Smooth muscle cell (in vitro differentiated cells): ENCODE data around the gene CTU1. TPM values are rescaled to one million over a fixed set of nuclear protein-coding genes. Genes with fewer than 3 reads are reported as not detected.

Experiments
- DNase-seq: peaks from one replicate; lab custom pipeline; 2025; ENCODE audit not compliant: unreplicated experiment; lab: John Stamatoyannopoulos, UW
- H2AFZ ChIP-seq: fragments of 200-600 bp; sonication (generic); 2 replicates; pipeline ENCODE4 v1.6.0; 2016; ENCODE audit warnings: antibody characterized with exemption, low read depth, mild to moderate bottlenecking
- H3F3A ChIP-seq: fragments of 200-600 bp; sonication (generic); 2 replicates; pipeline ENCODE4 v1.6.0; 2017; ENCODE audit warnings: antibody characterized with exemption, low read depth
- H3K27ac ChIP-seq: fragments of 200-600 bp; sonication (generic); 2 replicates; pipeline ENCODE4 v1.5.1; 2016; ENCODE audit warnings: low read depth, mild to moderate bottlenecking
- H3K27me3 ChIP-seq: fragments of 200-600 bp; sonication (generic); 2 replicates; pipeline ENCODE4 v1.6.1; 2016; ENCODE audit warnings: low read depth, mild to moderate bottlenecking
- H3K36me3 ChIP-seq: fragments of 200-600 bp; sonication (generic); 2 replicates; pipeline ENCODE4 v1.5.1; 2016; ENCODE audit warnings: low read depth
- H3K4me1 ChIP-seq: fragments of 200-600 bp; sonication (generic); 2 replicates; pipeline ENCODE4 v1.5.1; 2016; ENCODE audit warnings: low read depth
- H3K4me2 ChIP-seq: fragments of 200-600 bp; sonication (generic); 2 replicates; pipeline ENCODE4 v1.6.0; 2016; ENCODE audit warnings: mild to moderate bottlenecking
- H3K4me3 ChIP-seq: fragments of 200-600 bp; sonication (generic); 2 replicates; pipeline ENCODE4 v1.5.1; 2016; ENCODE audit warnings: mild to moderate bottlenecking
- H3K79me2 ChIP-seq: fragments of 200-600 bp; sonication (generic); 2 replicates; pipeline ENCODE4 v1.6.0; 2016; ENCODE audit warnings: low read depth, mild to moderate bottlenecking
- H3K9ac ChIP-seq: fragments of 200-600 bp; sonication (generic); 2 replicates; pipeline ENCODE4 v1.6.0; 2016; ENCODE audit warnings: low read depth
- H3K9me3 ChIP-seq: fragments of 200-600 bp; sonication (generic); replicated peaks from 2 replicates; pipeline ENCODE4 v1.5.1; 2016; ENCODE audit warnings: low read depth
- H4K20me1 ChIP-seq: fragments of 200-600 bp; sonication (generic); 2 replicates; pipeline ENCODE4 v1.6.0; 2016; ENCODE audit warnings: low read depth
- CTCF ChIP-seq: fragments of 200-600 bp; sonication (generic); IDR thresholded peaks from 2 replicates; pipeline ENCODE4 v1.5.1; 2017; ENCODE audit warnings: borderline replicate concordance, mild to moderate bottlenecking, antibody characterized with exemption; ENCODE audit not compliant: insufficient read depth, poor library complexity, severe bottlenecking
- WGBS: methylation state at CpG from one replicate; pipeline ENCODE4 v1.1.7; 2016; ENCODE audit warnings: low lambda C conversion rate; 5-methylcytosine and 5-hydroxymethylcytosine counted together
- polyA plus RNA-seq: library from polyadenylated mRNA; unstranded; fragments of >200 nt; fragmentation: Nextera tagmentation; extraction: Ambion mirVana; gene quantifications from 2 replicates; pipeline ENCODE4 v1.2.1, GENCODE V29; 2016
- total RNA-seq: library from RNA; depleted of rRNA; stranded (reverse); fragments of >200 nt; gene quantifications from 2 replicates; pipeline ENCODE4 v1.2.3, GENCODE V29; 2014

Gene CTU1
- total and polyA plus RNA-seq, 2 experiments from 2014 or later: 4.7 to 9.8 TPM

GRCh38 chr19:51137792-51138425 lies 29.7 kb upstream of the CTU1 start:
- 90% methylated on average over 9 of the region's 9 CpGs for WGBS
- no peaks in the 10 kb centered on the region for H3K4me1 ChIP-seq
- no peaks in the 10 kb centered on the region for H3F3A ChIP-seq
- H3K27me3 ChIP-seq: no peaks in the 10 kb centered on the region
- no peak overlapping the region for H2AFZ ChIP-seq
- H3K9ac ChIP-seq: no peak overlapping the region
- H3K27ac ChIP-seq: no peak overlapping the region
- no peaks in the 10 kb centered on the region for H3K9me3 ChIP-seq
- TF ChIP-seq CTCF: no peak
- no peaks in the 10 kb centered on the region for H4K20me1 ChIP-seq
- DNase-seq: no peak
- H3K4me3 ChIP-seq: no peak overlapping the region
- H3K36me3 ChIP-seq: no peaks in the 10 kb centered on the region
- no peaks in the 10 kb centered on the region for H3K79me2 ChIP-seq
- H3K4me2 ChIP-seq: no peak overlapping the region

GRCh38 chr19:51136851-51137551 lies 28.8 kb upstream of the CTU1 start:
- no peak overlapping the region for H3K27ac ChIP-seq
- no peak for DNase-seq
- H3K79me2 ChIP-seq: no peaks in the 10 kb centered on the region
- H3K36me3 ChIP-seq: no peaks in the 10 kb centered on the region
- 81% methylated on average over 12 of the region's 12 CpGs for WGBS
- no peaks in the 10 kb centered on the region for H3F3A ChIP-seq
- H3K4me2 ChIP-seq: no peak overlapping the region
- no peak overlapping the region for H3K4me3 ChIP-seq
- no peak for TF ChIP-seq CTCF
- H4K20me1 ChIP-seq: no peaks in the 10 kb centered on the region
- H3K27me3 ChIP-seq: no peaks in the 10 kb centered on the region
- no peaks in the 10 kb centered on the region for H3K4me1 ChIP-seq
- H3K9me3 ChIP-seq: no peaks in the 10 kb centered on the region
- no peak overlapping the region for H3K9ac ChIP-seq
- no peak overlapping the region for H2AFZ ChIP-seq

GRCh38 chr19:51135986-51136762 lies 28.0 kb upstream of the CTU1 start:
- Histone ChIP-seq H3K79me2 (no peaks in the 10 kb centered on the region), H3K36me3 (no peaks in the 10 kb centered on the region), H3F3A (no peaks in the 10 kb centered on the region), H2AFZ (no peak overlapping the region), H3K4me1 (no peaks in the 10 kb centered on the region), H4K20me1 (no peaks in the 10 kb centered on the region), H3K27ac (no peak overlapping the region), H3K9me3 (no peaks in the 10 kb centered on the region), H3K9ac (no peak overlapping the region), H3K27me3 (no peaks in the 10 kb centered on the region), H3K4me2 (no peak overlapping the region), H3K4me3 (no peak overlapping the region)
- TF ChIP-seq CTCF: no peak
- DNase-seq: no peak
- 85% methylated on average over 8 of the region's 8 CpGs for WGBS
